Left lung (tissue), 14 donors: ENCODE measurements around the gene PTGER4. TPM values are rescaled to one million over a fixed set of nuclear protein-coding genes. Genes with fewer than 3 reads are reported as not detected.
A peak's percentile ranks its signal among the peaks of the same experiment; 100 is the strongest.

Experiments
- ATAC-seq: fragments of 200-7000 bp; cut with Tn5 transposase; one replicate; pipeline ENCODE4 v1.9.1; 2020; ENCODE audit warnings: moderate library complexity
- DNase-seq, 4 donors: peaks; one replicate each; pipeline ENCODE4 v3.0.0-alpha.2; 2013 to 2020
- H3K27ac ChIP-seq, 2 donors: fragments of 200-600 bp; sonication (generic) in 1 of 2; one replicate each; pipeline versions ENCODE4 v1.5.0 to v1.8.0; 2020 to 2021
- H3K27me3 ChIP-seq, 2 donors: fragments of 200-600 bp; sonication (generic) in 1 of 2; one replicate each; pipeline versions ENCODE4 v1.5.0 to v1.8.0; 2020 to 2021
- H3K36me3 ChIP-seq, 2 donors: fragments of 200-600 bp; sonication (generic) in 1 of 2; one replicate each; pipeline versions ENCODE4 v1.5.0 to v1.8.0; 2020 to 2021
- H3K4me1 ChIP-seq, 2 donors: fragments of 200-600 bp; one replicate each; pipeline ENCODE4 v1.8.0; 2021
- H3K4me3 ChIP-seq, 2 donors: fragments of 200-600 bp; sonication (generic) in 1 of 2; one replicate each; pipeline versions ENCODE4 v1.5.0 to v1.8.0; 2020 to 2021; ENCODE audit warnings: mild to moderate bottlenecking in 1 of 2
- H3K9me3 ChIP-seq, 2 donors: fragments of 200-600 bp; sonication (generic) in 1 of 2; one replicate each; pipeline versions ENCODE4 v1.5.0 to v1.8.0; 2020 to 2021
- intact Hi-C, 2 donors: fragments of 100-400 bp; cut with DNase I; formaldehyde crosslinking; loops; one replicate each; pipeline versions ENCODE4 v1.11.2 to v1.14.2; 2022
- long read RNA-seq, 12 donors: library from polyadenylated mRNA in 2 of 12; unstranded in 2 of 12; transcript quantifications; one replicate each; pipeline ENCODE4 v2.0.0 and lab custom pipeline, GENCODE V29; 2019 to 2026
- polyA plus RNA-seq, 6 donors: library from polyadenylated mRNA; unstranded; fragments of 120-200 nt; gene quantifications; one replicate each; pipeline ENCODE4 v1.2.1, GENCODE V29; 2013; ENCODE audit not compliant: insufficient read length in 6 of 6
- total RNA-seq, 2 donors: library from RNA; stranded (reverse); fragmentation: NEBNext Ultra II Directional; extraction: Animal tissue kit (Norgen Biotek cat#: 25700); gene quantifications; one replicate each; pipeline ENCODE4 v1.2.1, GENCODE V29; 2021
- TF ChIP-seq, protein P1 (sequence below), 2 donors: fragments of 200-600 bp; sonication (generic) in 1 of 2; IDR thresholded peaks; one replicate each; pipeline versions ENCODE4 v1.5.0 to v1.8.0; 2021; ENCODE audit warnings: antibody characterized with exemption in 2 of 2
- donor health status: DM: no; HTN: yes; CAD: no.
- donor health status: DM: no; HTN: no; CAD: no.

PTGER4 gene
- total RNA-seq (10 to 100 TPM; 17.1 to 28.4 TPM), polyA plus RNA-seq (1 to 10 TPM; 2.0 to 4.2 (median 3.3) TPM)
- long read RNA-seq, donor 1, partial matches to known transcripts, result 0 of 3 reads
- long read RNA-seq, donor 1, other reads (novel, unspliced or antisense), result 0 of 3 reads
- long read RNA-seq, donor 2, partial matches to known transcripts, result 0 of 2 reads
- long read RNA-seq, donor 2, other reads (novel, unspliced or antisense), result 0 of 2 reads
- long read RNA-seq, donor 3, result 0 reads
- long read RNA-seq, donor 4, partial matches to known transcripts, result 1 of 3 reads
- long read RNA-seq, donor 4, other reads (novel, unspliced or antisense), result 0 of 3 reads
- long read RNA-seq, donor 5, partial matches to known transcripts, result 0 of 1 reads
- long read RNA-seq, donor 5, other reads (novel, unspliced or antisense), result 0 of 1 reads
- long read RNA-seq, donor 6, result 0 reads
- long read RNA-seq, donor 7, result 0 reads
- long read RNA-seq, donor 8, partial matches to known transcripts, result 0 of 1 reads
- long read RNA-seq, donor 8, other reads (novel, unspliced or antisense), result 0 of 1 reads
- long read RNA-seq, donor 9, result 0 reads
- long read RNA-seq, donor 10, partial matches to known transcripts, result 0 of 1 reads
- long read RNA-seq, donor 10, other reads (novel, unspliced or antisense), result 0 of 1 reads
- long read RNA-seq, donor 11, result 0 reads
- long read RNA-seq, donor 12, result 0 reads

DNA sequence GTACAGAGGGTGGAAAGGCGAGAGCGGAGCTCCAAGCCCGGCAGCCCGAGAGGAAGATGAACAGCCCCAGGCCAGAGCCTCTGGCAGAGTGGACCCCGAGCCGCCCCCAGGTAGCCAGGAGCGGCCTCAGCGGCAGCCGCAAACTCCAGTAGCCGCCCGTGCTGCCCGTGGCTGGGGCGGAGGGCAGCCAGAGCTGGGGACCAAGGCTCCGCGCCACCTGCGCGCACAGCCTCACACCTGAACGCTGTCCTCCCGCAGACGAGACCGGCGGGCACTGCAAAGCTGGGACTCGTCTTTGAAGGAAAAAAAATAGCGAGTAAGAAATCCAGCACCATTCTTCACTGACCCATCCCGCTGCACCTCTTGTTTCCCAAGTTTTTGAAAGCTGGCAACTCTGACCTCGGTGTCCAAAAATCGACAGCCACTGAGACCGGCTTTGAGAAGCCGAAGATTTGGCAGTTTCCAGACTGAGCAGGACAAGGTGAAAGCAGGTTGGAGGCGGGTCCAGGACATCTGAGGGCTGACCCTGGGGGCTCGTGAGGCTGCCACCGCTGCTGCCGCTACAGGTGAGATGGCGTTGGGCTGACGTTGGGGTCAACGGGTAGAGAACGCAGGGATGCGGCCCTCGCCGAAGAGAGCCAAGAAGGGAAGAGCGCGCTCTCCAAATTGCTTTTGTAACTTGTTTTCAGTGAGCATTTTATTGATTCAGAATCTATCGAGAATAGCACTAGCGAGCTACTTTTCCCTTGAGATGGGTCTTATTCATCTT, at the start of gene PTGER4:
TSS of gene PTGER4 (plus strand) at position 3 of the 769 bp plus-strand sequence. CDS start 1,079 bp downstream, outside the sequence.
- H3K4me3 ChIP-seq, result peak within 1 kb of the TSS; percentile 61 to 78
- H3K27ac ChIP-seq, result peak within 1 kb of the TSS; percentile 88 to 92
- intact Hi-C loops, result no loop called here
- H3K36me3 ChIP-seq, result peaks cover 0 to 10% of the 10 kb centered on the region in 2 donors
- H3K9me3 ChIP-seq, result no peaks in the 10 kb centered on the region
- TF ChIP-seq, protein P1, sequence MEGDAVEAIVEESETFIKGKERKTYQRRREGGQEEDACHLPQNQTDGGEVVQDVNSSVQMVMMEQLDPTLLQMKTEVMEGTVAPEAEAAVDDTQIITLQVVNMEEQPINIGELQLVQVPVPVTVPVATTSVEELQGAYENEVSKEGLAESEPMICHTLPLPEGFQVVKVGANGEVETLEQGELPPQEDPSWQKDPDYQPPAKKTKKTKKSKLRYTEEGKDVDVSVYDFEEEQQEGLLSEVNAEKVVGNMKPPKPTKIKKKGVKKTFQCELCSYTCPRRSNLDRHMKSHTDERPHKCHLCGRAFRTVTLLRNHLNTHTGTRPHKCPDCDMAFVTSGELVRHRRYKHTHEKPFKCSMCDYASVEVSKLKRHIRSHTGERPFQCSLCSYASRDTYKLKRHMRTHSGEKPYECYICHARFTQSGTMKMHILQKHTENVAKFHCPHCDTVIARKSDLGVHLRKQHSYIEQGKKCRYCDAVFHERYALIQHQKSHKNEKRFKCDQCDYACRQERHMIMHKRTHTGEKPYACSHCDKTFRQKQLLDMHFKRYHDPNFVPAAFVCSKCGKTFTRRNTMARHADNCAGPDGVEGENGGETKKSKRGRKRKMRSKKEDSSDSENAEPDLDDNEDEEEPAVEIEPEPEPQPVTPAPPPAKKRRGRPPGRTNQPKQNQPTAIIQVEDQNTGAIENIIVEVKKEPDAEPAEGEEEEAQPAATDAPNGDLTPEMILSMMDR (IDR thresholded peaks at IDR 0.05), result no peak
- DNase-seq, result peak in 2 of 4 donors; percentile 50 to 80
- H3K27me3 ChIP-seq, result peaks cover 8 to 33% of the 10 kb centered on the region in 2 donors
- H3K4me1 ChIP-seq, result peaks cover 13 to 62% of the 10 kb centered on the region in 2 donors
- peak; percentile 36 for ATAC-seq

DNA sequence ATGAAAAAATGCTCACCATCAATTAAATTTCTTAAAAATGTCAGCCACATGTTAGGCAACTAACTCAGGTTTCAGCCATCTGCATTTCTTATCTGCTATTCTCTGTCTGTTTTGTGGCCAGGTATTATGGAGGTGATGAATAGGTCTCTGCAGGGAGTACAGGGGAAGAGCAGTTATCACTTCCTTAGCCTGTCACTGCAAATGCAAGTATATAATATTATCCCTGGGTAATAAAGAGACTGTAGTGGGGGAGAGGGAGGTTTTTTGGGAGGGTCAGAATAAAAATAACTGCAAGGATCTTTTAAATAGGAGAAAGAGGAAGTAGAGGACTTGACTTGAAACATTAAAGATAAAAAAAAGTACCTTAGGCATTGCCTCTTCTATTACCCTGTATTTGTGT, 49.6 kb upstream of the PTGER4 start:
- DNase-seq, result no peak
- Histone ChIP-seq H3K9me3 (no peaks in the 10 kb centered on the region), H3K36me3 (no peaks in the 10 kb centered on the region), H3K4me3 (no peak overlapping the region), H3K27me3 (no peaks in the 10 kb centered on the region), H3K4me1 (peaks cover 0 to 10% of the 10 kb centered on the region in 2 donors), H3K27ac (no peak overlapping the region)
- intact Hi-C loops, result no loop called here
- TF ChIP-seq, protein P1 (IDR thresholded peaks at IDR 0.05), result no peak
- ATAC-seq, result no peak

DNA sequence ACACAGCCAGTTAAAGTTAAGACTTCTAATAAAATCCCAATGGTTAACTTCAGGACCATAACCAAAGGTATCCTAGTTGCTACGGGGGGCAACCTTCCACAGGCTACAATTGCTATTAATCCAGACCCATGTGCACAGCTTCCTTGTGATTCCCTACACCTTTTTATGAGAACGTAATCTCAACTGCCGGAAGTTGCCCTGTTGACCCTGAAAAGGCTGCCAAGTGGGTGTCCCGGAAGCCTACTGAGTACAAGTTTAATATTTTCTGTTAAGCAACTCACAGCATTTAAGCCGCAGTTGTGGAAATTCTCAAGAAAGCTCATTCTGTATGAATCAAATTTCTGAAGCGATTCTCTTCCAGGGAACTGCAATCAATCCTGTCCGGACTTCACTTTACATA, 48.5 kb upstream of the PTGER4 start:
- intact Hi-C loops, result no loop called here
- no peaks in the 10 kb centered on the region for H3K36me3 ChIP-seq

DNA sequence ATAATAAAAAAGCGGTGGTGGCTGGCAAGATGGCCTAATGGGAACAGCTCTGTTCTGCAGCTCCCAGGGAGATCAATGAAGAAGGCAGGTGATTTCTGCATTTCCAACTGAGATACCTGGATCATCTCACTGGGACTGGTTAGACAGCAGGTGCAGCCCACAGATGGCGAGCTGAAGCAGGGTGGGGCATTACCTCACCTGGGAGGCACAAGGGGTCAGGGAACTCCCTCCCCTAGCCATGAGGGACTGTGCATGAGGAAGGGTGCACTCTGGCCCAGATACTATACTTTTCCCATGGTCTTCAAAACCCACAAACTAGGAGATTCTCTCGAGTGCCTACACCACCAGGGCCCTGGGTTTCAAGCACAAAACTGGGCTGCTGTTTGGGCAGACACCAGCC, 45.6 kb upstream of the PTGER4 start:
- no peak for ATAC-seq
- DNase-seq, result no peak
- Histone ChIP-seq H3K36me3 (no peaks in the 10 kb centered on the region), H3K4me1 (no peaks in the 10 kb centered on the region), H3K9me3 (peaks cover 0 to 16% of the 10 kb centered on the region in 2 donors), H3K4me3 (no peak overlapping the region), H3K27me3 (no peaks in the 10 kb centered on the region), H3K27ac (no peak overlapping the region)
- intact Hi-C loops, result no loop called here
- TF ChIP-seq, protein P1 (IDR thresholded peaks at IDR 0.05), result no peak

More for the DNA sequence above, 48.5 kb upstream of the PTGER4 start:
- ATAC-seq, result no peak
- Histone ChIP-seq H3K27ac (no peak overlapping the region), H3K27me3 (no peaks in the 10 kb centered on the region), H3K4me3 (no peak overlapping the region), H3K4me1 (peaks cover 0 to 10% of the 10 kb centered on the region in 2 donors), H3K9me3 (peaks cover 0 to 2% of the 10 kb centered on the region in 2 donors)
- TF ChIP-seq, protein P1 (IDR thresholded peaks at IDR 0.05), result no peak
- no peak for DNase-seq
